Measurements from ENCODE around the gene SDSL.

The SDSL gene

GRCh38 chr12:113422030-113422885, at the start of gene SDSL:
Gene SDSL, plus strand, starts transcription at chr12:113422380. Its CDS starts 5,603 bp downstream, at chr12:113427983.
- DNase-seq (ENCODE audit: low spot score) = no peak

GRCh38 chr12:113373440-113373839, 48.7 kb upstream of the SDSL start:
- no peak for DNase-seq (ENCODE audit: low spot score)

GRCh38 chr12:113373969-113374368, 48.2 kb upstream of the SDSL start:
- DNase-seq (ENCODE audit: low spot score) = no peak

- no peak for DNase-seq (ENCODE audit: low spot score)
These were observed 47.3 kb upstream of the SDSL start for GRCh38 chr12:113374823-113375428.

- DNase-seq (ENCODE audit: low spot score) = no peak
These were observed 43.9 kb upstream of the SDSL start for GRCh38 chr12:113378291-113378690.

- no peak for DNase-seq (ENCODE audit: low spot score)
These were observed 41.0 kb upstream of the SDSL start for GRCh38 chr12:113381220-113381619.

- DNase-seq (ENCODE audit: low spot score) = no peak
These were observed 40.0 kb upstream of the SDSL start for GRCh38 chr12:113382206-113382605.

- no peak for DNase-seq (ENCODE audit: low spot score)
These were observed 37.4 kb upstream of the SDSL start for GRCh38 chr12:113384778-113385177.

- DNase-seq (ENCODE audit: low spot score) = no peak
These were observed 36.8 kb upstream of the SDSL start for GRCh38 chr12:113385282-113385882.

- no peak for DNase-seq (ENCODE audit: low spot score)
These were observed 35.2 kb upstream of the SDSL start for GRCh38 chr12:113386866-113387566.

GRCh38 chr12:113387631-113388030, 34.5 kb upstream of the SDSL start:
- no peak for DNase-seq (ENCODE audit: low spot score)

GRCh38 chr12:113388351-113388750, 33.8 kb upstream of the SDSL start:
- DNase-seq (ENCODE audit: low spot score) = no peak

GRCh38 chr12:113390064-113391043, 31.8 kb upstream of the SDSL start:
- DNase-seq (ENCODE audit: low spot score) = no peak

- no peak for DNase-seq (ENCODE audit: low spot score)
These were observed 31.0 kb upstream of the SDSL start for GRCh38 chr12:113391145-113391544.

GRCh38 chr12:113391650-113392337, 30.4 kb upstream of the SDSL start:
- no peak for DNase-seq (ENCODE audit: low spot score)

- DNase-seq (ENCODE audit: low spot score) = no peak
These were observed 29.7 kb upstream of the SDSL start for GRCh38 chr12:113392520-113392919.

GRCh38 chr12:113392988-113393579, 29.1 kb upstream of the SDSL start:
- no peak for DNase-seq (ENCODE audit: low spot score)

- no peak for DNase-seq (ENCODE audit: low spot score)
These were observed 28.4 kb upstream of the SDSL start for GRCh38 chr12:113393749-113394148.

- DNase-seq (ENCODE audit: low spot score) = no peak
These were observed 27.1 kb upstream of the SDSL start for GRCh38 chr12:113395119-113395518.

GRCh38 chr12:113396200-113396599, 26.0 kb upstream of the SDSL start:
- DNase-seq (ENCODE audit: low spot score) = no peak

Measured in CD4-positive, alpha-beta T cell treated with Interleukin-6 at 100 ng/mL for 8 hours (primary cell).